ENCODE measurements around the gene ATP2A1. TPM values are rescaled to one million over a fixed set of nuclear protein-coding genes. Genes with fewer than 3 reads are reported as not detected.

The ATP2A1 gene
- total and polyA plus RNA-seq, 2 experiments from 2014 or later, result 0.09 to 0.11 TPM

GRCh38 chr16:28930203-28930602 lies 51.9 kb downstream of the ATP2A1 start:
- no peak overlapping the region for H3K27ac ChIP-seq
- 56 to 60% methylated on average over 3 of the region's 3 CpGs for WGBS, 2 experiments (ENCODE audit: low coverage in 1 of 2, low lambda C conversion rate in 2 of 2, missing lambda C conversion rate in 2 of 2)
- H3K79me2 ChIP-seq (ENCODE audit: insufficient read depth), result no peaks in the 10 kb centered on the region
- H2AFZ ChIP-seq, result no peak overlapping the region
- H3K4me2 ChIP-seq (ENCODE audit: unreplicated experiment), result no peak overlapping the region
- in situ Hi-C loops (cut with MboI), result loop anchor here (25.0 kb wide), 1 partner anchor 393 kb away; the partner anchor contains the start of gene NUPR1
- no peak for DNase-seq
- H3K4me1 ChIP-seq (ENCODE audit: insufficient read depth), result no peaks in the 10 kb centered on the region
- H3K9me3 ChIP-seq (ENCODE audit: low read depth), result no peaks in the 10 kb centered on the region
- peaks cover 8% of the 10 kb centered on the region; the same call in 1 of the 2 replicates for H3F3A ChIP-seq (ENCODE audit: insufficient read depth)
- H3K9me2 ChIP-seq (ENCODE audit: insufficient read depth), result no peaks in the 10 kb centered on the region
- no peak overlapping the region for H3K4me3 ChIP-seq
- H3K36me3 ChIP-seq (ENCODE audit: low read depth), result no peaks in the 10 kb centered on the region
- TF ChIP-seq EZH2 (IDR thresholded peaks at IDR 0.05; ENCODE audit: insufficient read depth, poor library complexity, severe bottlenecking) (no peak), EZH2phosphoT487 (IDR thresholded peaks at IDR 0.05; ENCODE audit: insufficient read depth, low read depth) (no peak)
- H4K20me1 ChIP-seq (ENCODE audit: insufficient read depth), result no peaks in the 10 kb centered on the region
- no peak overlapping the region for H3K9ac ChIP-seq
- H3K27me3 ChIP-seq (replicated peaks; ENCODE audit: insufficient read depth), result no peaks in the 10 kb centered on the region

GRCh38 chr16:28930652-28931051 lies 52.4 kb downstream of the ATP2A1 start:
- Histone ChIP-seq H3K27me3 (replicated peaks; ENCODE audit: insufficient read depth) (no peaks in the 10 kb centered on the region), H3K4me1 (ENCODE audit: insufficient read depth) (no peaks in the 10 kb centered on the region), H4K20me1 (ENCODE audit: insufficient read depth) (no peaks in the 10 kb centered on the region), H3K4me2 (ENCODE audit: unreplicated experiment) (no peak overlapping the region), H3K4me3 (no peak overlapping the region), H3K27ac (no peak overlapping the region), H3F3A (ENCODE audit: insufficient read depth) (peaks cover 7% of the 10 kb centered on the region; the same call in 1 of the 2 replicates), H3K79me2 (ENCODE audit: insufficient read depth) (no peaks in the 10 kb centered on the region), H3K9ac (no peak overlapping the region), H3K9me3 (ENCODE audit: low read depth) (no peaks in the 10 kb centered on the region), H2AFZ (no peak overlapping the region), H3K36me3 (ENCODE audit: low read depth) (no peaks in the 10 kb centered on the region), H3K9me2 (ENCODE audit: insufficient read depth) (no peaks in the 10 kb centered on the region)
- no peak for DNase-seq
- TF ChIP-seq EZH2phosphoT487 (IDR thresholded peaks at IDR 0.05; ENCODE audit: insufficient read depth, low read depth) (no peak), EZH2 (IDR thresholded peaks at IDR 0.05; ENCODE audit: insufficient read depth, poor library complexity, severe bottlenecking) (no peak)
- 79 to 85% methylated on average over 3 of the region's 3 CpGs for WGBS, 2 experiments (ENCODE audit: low coverage in 1 of 2, low lambda C conversion rate in 2 of 2, missing lambda C conversion rate in 2 of 2)
- in situ Hi-C loops (cut with MboI), result loop anchor here (25.0 kb wide), 1 partner anchor 393 kb away; the partner anchor contains the start of gene NUPR1

GRCh38 chr16:28931801-28932225 lies 53.5 kb downstream of the ATP2A1 start, which contains the start of gene CD19:
CD19 (plus strand) TSS chr16:28931971; CDS start chr16:28932001, 30 bp downstream.
- DNase-seq, result no peak
- Histone ChIP-seq H3K4me3 (no peak within 1 kb of the TSS), H3K27ac (no peak within 1 kb of the TSS), H3F3A (ENCODE audit: insufficient read depth) (no peaks in the 10 kb centered on the region), H3K79me2 (ENCODE audit: insufficient read depth) (no peaks in the 10 kb centered on the region), H4K20me1 (ENCODE audit: insufficient read depth) (no peaks in the 10 kb centered on the region), H3K27me3 (replicated peaks; ENCODE audit: insufficient read depth) (no peaks in the 10 kb centered on the region), H3K9ac (no peak within 1 kb of the TSS), H3K4me2 (ENCODE audit: unreplicated experiment) (no peak within 1 kb of the TSS), H3K9me2 (ENCODE audit: insufficient read depth) (no peaks in the 10 kb centered on the region), H2AFZ (no peak within 1 kb of the TSS), H3K9me3 (ENCODE audit: low read depth) (no peaks in the 10 kb centered on the region), H3K36me3 (ENCODE audit: low read depth) (no peaks in the 10 kb centered on the region), H3K4me1 (ENCODE audit: insufficient read depth) (no peaks in the 10 kb centered on the region)
- in situ Hi-C loops (cut with MboI), result loop anchor here (25.0 kb wide), 1 partner anchor 395 kb away; the partner anchor contains the start of gene NUPR1
- TF ChIP-seq EZH2 (IDR thresholded peaks at IDR 0.05; ENCODE audit: insufficient read depth, poor library complexity, severe bottlenecking), result no peak
- TF ChIP-seq EZH2phosphoT487 (IDR thresholded peaks at IDR 0.05; ENCODE audit: insufficient read depth, low read depth), result no peak
- 83 to 96% methylated on average over 10 of the region's 10 CpGs for WGBS, 2 experiments (ENCODE audit: low coverage in 1 of 2, low lambda C conversion rate in 2 of 2, missing lambda C conversion rate in 2 of 2)

- no peak overlapping the region for H3K4me3 ChIP-seq
- H3K4me1 ChIP-seq (ENCODE audit: insufficient read depth), result no peaks in the 10 kb centered on the region
- H3K4me2 ChIP-seq (ENCODE audit: unreplicated experiment), result no peak overlapping the region
- no peaks in the 10 kb centered on the region for H3F3A ChIP-seq (ENCODE audit: insufficient read depth)
- H4K20me1 ChIP-seq (ENCODE audit: insufficient read depth), result no peaks in the 10 kb centered on the region
- no peaks in the 10 kb centered on the region for H3K79me2 ChIP-seq (ENCODE audit: insufficient read depth)
- H3K9me2 ChIP-seq (ENCODE audit: insufficient read depth), result no peaks in the 10 kb centered on the region
- H3K9me3 ChIP-seq (ENCODE audit: low read depth), result no peaks in the 10 kb centered on the region
- 81 to 82% methylated on average over 13 to 20 of the region's 20 CpGs for WGBS, 2 experiments (ENCODE audit: low coverage in 1 of 2, low lambda C conversion rate in 2 of 2, missing lambda C conversion rate in 2 of 2)
- TF ChIP-seq EZH2 (IDR thresholded peaks at IDR 0.05; ENCODE audit: insufficient read depth, poor library complexity, severe bottlenecking) (no peak), EZH2phosphoT487 (IDR thresholded peaks at IDR 0.05; ENCODE audit: insufficient read depth, low read depth) (no peak)
- no peak overlapping the region for H3K27ac ChIP-seq
- H3K36me3 ChIP-seq (ENCODE audit: low read depth), result no peaks in the 10 kb centered on the region
- in situ Hi-C loops (cut with MboI), result loop anchor here (25.0 kb wide), 1 partner anchor 395 kb away; the partner anchor contains the start of gene NUPR1
- no peak overlapping the region for H3K9ac ChIP-seq
- no peak overlapping the region for H2AFZ ChIP-seq
- DNase-seq, result no peak
- H3K27me3 ChIP-seq (replicated peaks; ENCODE audit: insufficient read depth), result no peaks in the 10 kb centered on the region
Measured at GRCh38 chr16:28932339-28933141, 54.3 kb downstream of the ATP2A1 start.

Measured in GM23248 (cell line).